HEK293 (cell line): ENCODE measurements around the gene TMEM151B.

Source experiments
- CTCF ChIA-PET: fragments of 350-600 bp; formaldehyde crosslinking; extraction: SDS; loops from one replicate; lab custom pipeline; 2021; ENCODE audit warnings: antibody characterized with exemption; lab: Yijun Ruan, JAX
- POLR2A ChIA-PET: fragments of 300-600 bp; formaldehyde crosslinking; extraction: SDS; loops from one replicate; lab custom pipeline; 2020; ENCODE audit warnings: antibody characterized with exemption, inconsistent platforms; lab: Yijun Ruan, JAX
- H3K27ac ChIP-seq: fragments of 200-500 bp; sonication (Bioruptor generic); 2 replicates; pipeline ENCODE4 v1.5.1; 2014; ENCODE audit warnings: low read depth, low read length, control low read depth, inconsistent platforms; ENCODE audit errors: extremely low read depth
- H3K36me3 ChIP-seq, 2 experiments: fragments of 200-500 bp in 1 of 2; sonication (Bioruptor generic) in 1 of 2; 1 replicate in 1 of 2; 2 replicates in 1 of 2; pipeline ENCODE4 v1.5.1; 2014 to 2017; ENCODE audit warnings: inconsistent platforms in 2 of 2, low read length in 2 of 2; ENCODE audit not compliant: control insufficient read depth in 2 of 2, insufficient read depth in 1 of 2
- H3K4me1 ChIP-seq: fragments of 200-500 bp; sonication (Bioruptor generic); 2 replicates; pipeline ENCODE4 v1.5.1; 2014; ENCODE audit warnings: mild to moderate bottlenecking, low read length, inconsistent platforms; ENCODE audit not compliant: control insufficient read depth, insufficient read depth
- H3K4me3 ChIP-seq: 2 replicates; pipeline ENCODE4 v1.5.1; 2011; ENCODE audit warnings: low read depth, mild to moderate bottlenecking, control low read depth, low read length, moderate library complexity
- H3K9me3 ChIP-seq: fragments of 200-500 bp; sonication (Bioruptor generic); 2 replicates; pipeline ENCODE4 v1.5.1; 2014; ENCODE audit warnings: low read depth, low read length, inconsistent platforms; ENCODE audit not compliant: control insufficient read depth, insufficient read depth
- KLF7 ChIP-seq: fragments of 450-650 bp; formaldehyde crosslinking; IDR thresholded peaks from 2 replicates; pipeline ENCODE4 v1.5.1; 2016; ENCODE audit warnings: missing biosample characterization, missing genetic modification characterization, borderline replicate concordance
- KLF8 ChIP-seq: fragments of 450-650 bp; formaldehyde crosslinking; IDR thresholded peaks from 2 replicates; pipeline ENCODE4 v1.5.1; 2016; ENCODE audit warnings: missing biosample characterization, missing genetic modification characterization
- OSR2 ChIP-seq: fragments of 450-650 bp; formaldehyde crosslinking; IDR thresholded peaks from 2 replicates; pipeline ENCODE4 v1.5.1; 2016; ENCODE audit warnings: missing biosample characterization, missing genetic modification characterization
- OVOL3 ChIP-seq: fragments of 450-650 bp; formaldehyde crosslinking; IDR thresholded peaks from 2 replicates; pipeline ENCODE4 v1.5.1; 2016; ENCODE audit warnings: missing biosample characterization, missing genetic modification characterization
- SP7 ChIP-seq: fragments of 450-650 bp; formaldehyde crosslinking; IDR thresholded peaks from 2 replicates; pipeline ENCODE4 v1.5.1; 2016; ENCODE audit warnings: missing biosample characterization, missing genetic modification characterization
- ZBTB10 ChIP-seq: fragments of 450-650 bp; formaldehyde crosslinking; IDR thresholded peaks from 2 replicates; pipeline ENCODE4 v1.5.1; 2016; ENCODE audit warnings: missing biosample characterization, missing genetic modification characterization
- ZBTB21 ChIP-seq: fragments of 450-650 bp; formaldehyde crosslinking; IDR thresholded peaks from 2 replicates; pipeline ENCODE4 v1.5.1; 2017; ENCODE audit warnings: missing biosample characterization, missing genetic modification characterization
- ZBTB49 ChIP-seq: fragments of 450-650 bp; formaldehyde crosslinking; IDR thresholded peaks from 2 replicates; pipeline ENCODE4 v1.5.1; 2016; ENCODE audit warnings: missing biosample characterization, missing genetic modification characterization, low read depth
- ZBTB7A ChIP-seq: fragments of 450-650 bp; formaldehyde crosslinking; IDR thresholded peaks from 2 replicates; pipeline ENCODE4 v1.5.1; 2016; ENCODE audit warnings: low read depth, missing biosample characterization, missing genetic modification characterization
- ZFP41 ChIP-seq: fragments of 450-650 bp; formaldehyde crosslinking; IDR thresholded peaks from 2 replicates; pipeline ENCODE4 v1.5.1; 2016; ENCODE audit warnings: missing biosample characterization, missing genetic modification characterization, borderline replicate concordance
- ZNF354C ChIP-seq: fragments of 450-650 bp; formaldehyde crosslinking; IDR thresholded peaks from 2 replicates; pipeline ENCODE4 v1.5.1; 2016; ENCODE audit warnings: missing biosample characterization, missing genetic modification characterization, low read depth, borderline replicate concordance
- ZNF362 ChIP-seq: fragments of 450-650 bp; formaldehyde crosslinking; IDR thresholded peaks from 2 replicates; pipeline ENCODE4 v1.5.1; 2016; ENCODE audit warnings: missing biosample characterization, missing genetic modification characterization
- ZNF366 ChIP-seq: fragments of 450-650 bp; formaldehyde crosslinking; conservative IDR thresholded peaks from 2 replicates; pipeline ENCODE4 v1.5.1; 2016; ENCODE audit warnings: missing biosample characterization, missing genetic modification characterization
- ZNF433 ChIP-seq: fragments of 450-650 bp; formaldehyde crosslinking; IDR thresholded peaks from 2 replicates; pipeline ENCODE4 v1.5.1; 2016; ENCODE audit warnings: missing biosample characterization, missing genetic modification characterization, low read depth
- ZNF521 ChIP-seq: fragments of 450-650 bp; formaldehyde crosslinking; IDR thresholded peaks from 2 replicates; pipeline ENCODE4 v1.5.1; 2017; ENCODE audit warnings: missing biosample characterization, mild to moderate bottlenecking, missing genetic modification characterization
- ZNF544 ChIP-seq: fragments of 450-650 bp; formaldehyde crosslinking; IDR thresholded peaks from 2 replicates; pipeline ENCODE4 v1.5.0; 2017; ENCODE audit warnings: missing biosample characterization, missing genetic modification characterization
- ZNF830 ChIP-seq: fragments of 450-650 bp; IDR thresholded peaks from 2 replicates; pipeline ENCODE4 v1.5.0; 2018; ENCODE audit warnings: missing biosample characterization, missing genetic modification characterization, low read depth, mild to moderate bottlenecking, moderate library complexity
- TF ChIP-seq, protein P1 (sequence below): fragments of 450-650 bp; formaldehyde crosslinking; IDR thresholded peaks from 2 replicates; pipeline ENCODE4 v1.5.1; 2016; ENCODE audit warnings: missing biosample characterization, missing genetic modification characterization
- TF ChIP-seq, protein P2 (sequence below): fragments of 450-650 bp; formaldehyde crosslinking; IDR thresholded peaks from 2 replicates; pipeline ENCODE4 v1.5.1; 2016; ENCODE audit warnings: missing biosample characterization, missing genetic modification characterization
- TF ChIP-seq, protein P3 (sequence below): fragments of 450-650 bp; formaldehyde crosslinking; IDR thresholded peaks from 2 replicates; pipeline ENCODE4; 2016; ENCODE audit warnings: missing biosample characterization, missing genetic modification characterization
- TF ChIP-seq, protein P4 (sequence below): sonication (generic); formaldehyde crosslinking; IDR thresholded peaks from 2 replicates; pipeline ENCODE4 v1.8.1; 2022; ENCODE audit warnings: mild to moderate bottlenecking, moderate library complexity, missing genetic modification reagents

The TMEM151B gene

DNA sequence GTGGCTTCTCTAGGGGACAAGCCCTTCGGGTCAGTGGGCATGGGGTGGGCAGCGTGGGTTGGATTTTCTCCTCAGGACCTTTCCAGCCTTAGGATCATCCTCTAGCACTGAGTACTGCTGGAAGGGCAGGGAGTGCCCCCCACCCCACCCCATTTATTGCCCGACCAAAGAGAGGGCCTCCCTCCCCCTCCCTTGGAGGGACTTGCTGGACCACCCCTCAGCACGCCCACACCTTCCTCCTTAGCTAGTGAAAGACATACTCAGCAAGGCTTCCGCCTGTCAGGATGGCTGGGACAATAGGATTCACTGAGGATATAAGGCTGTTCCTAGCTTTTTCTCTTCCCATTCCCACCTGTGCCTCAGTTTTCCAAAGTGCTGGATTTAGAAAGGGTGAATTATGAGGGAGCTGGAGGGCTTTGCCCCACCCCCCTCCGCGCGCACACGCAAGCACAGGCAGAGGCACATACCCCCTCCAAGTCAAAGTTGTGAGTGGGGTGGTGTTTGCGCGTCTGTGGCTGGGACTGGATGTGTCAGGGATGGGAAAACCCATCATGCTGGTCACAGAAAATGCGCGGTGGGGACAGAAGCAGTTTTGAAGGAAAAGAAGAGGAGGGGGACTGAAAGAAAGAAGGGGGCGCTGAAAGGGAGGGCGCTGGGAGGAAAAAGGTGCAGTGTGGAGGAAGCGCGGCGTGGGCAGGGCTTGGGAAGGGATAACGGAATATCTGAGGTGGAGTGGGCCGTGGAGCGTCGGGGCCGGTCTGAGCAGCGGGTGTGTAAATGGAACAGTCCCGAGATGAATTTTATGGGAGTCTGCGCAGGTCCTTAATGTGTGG is 47.5 kb upstream of the TMEM151B start (continued):
- TF ChIP-seq, protein P1, sequence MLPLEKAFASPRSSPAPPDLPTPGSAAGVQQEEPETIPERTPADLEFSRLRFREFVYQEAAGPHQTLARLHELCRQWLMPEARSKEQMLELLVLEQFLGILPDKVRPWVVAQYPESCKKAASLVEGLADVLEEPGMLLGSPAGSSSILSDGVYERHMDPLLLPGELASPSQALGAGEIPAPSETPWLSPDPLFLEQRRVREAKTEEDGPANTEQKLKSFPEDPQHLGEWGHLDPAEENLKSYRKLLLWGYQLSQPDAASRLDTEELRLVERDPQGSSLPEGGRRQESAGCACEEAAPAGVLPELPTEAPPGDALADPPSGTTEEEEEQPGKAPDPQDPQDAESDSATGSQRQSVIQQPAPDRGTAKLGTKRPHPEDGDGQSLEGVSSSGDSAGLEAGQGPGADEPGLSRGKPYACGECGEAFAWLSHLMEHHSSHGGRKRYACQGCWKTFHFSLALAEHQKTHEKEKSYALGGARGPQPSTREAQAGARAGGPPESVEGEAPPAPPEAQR (tag by site-specific recombination), result no peak
- TF ChIP-seq, protein P2, sequence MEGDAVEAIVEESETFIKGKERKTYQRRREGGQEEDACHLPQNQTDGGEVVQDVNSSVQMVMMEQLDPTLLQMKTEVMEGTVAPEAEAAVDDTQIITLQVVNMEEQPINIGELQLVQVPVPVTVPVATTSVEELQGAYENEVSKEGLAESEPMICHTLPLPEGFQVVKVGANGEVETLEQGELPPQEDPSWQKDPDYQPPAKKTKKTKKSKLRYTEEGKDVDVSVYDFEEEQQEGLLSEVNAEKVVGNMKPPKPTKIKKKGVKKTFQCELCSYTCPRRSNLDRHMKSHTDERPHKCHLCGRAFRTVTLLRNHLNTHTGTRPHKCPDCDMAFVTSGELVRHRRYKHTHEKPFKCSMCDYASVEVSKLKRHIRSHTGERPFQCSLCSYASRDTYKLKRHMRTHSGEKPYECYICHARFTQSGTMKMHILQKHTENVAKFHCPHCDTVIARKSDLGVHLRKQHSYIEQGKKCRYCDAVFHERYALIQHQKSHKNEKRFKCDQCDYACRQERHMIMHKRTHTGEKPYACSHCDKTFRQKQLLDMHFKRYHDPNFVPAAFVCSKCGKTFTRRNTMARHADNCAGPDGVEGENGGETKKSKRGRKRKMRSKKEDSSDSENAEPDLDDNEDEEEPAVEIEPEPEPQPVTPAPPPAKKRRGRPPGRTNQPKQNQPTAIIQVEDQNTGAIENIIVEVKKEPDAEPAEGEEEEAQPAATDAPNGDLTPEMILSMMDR (tag by site-specific recombination), result peak; percentile 49; the same call in 1 of the 2 replicates
- TF ChIP-seq, protein P3, sequence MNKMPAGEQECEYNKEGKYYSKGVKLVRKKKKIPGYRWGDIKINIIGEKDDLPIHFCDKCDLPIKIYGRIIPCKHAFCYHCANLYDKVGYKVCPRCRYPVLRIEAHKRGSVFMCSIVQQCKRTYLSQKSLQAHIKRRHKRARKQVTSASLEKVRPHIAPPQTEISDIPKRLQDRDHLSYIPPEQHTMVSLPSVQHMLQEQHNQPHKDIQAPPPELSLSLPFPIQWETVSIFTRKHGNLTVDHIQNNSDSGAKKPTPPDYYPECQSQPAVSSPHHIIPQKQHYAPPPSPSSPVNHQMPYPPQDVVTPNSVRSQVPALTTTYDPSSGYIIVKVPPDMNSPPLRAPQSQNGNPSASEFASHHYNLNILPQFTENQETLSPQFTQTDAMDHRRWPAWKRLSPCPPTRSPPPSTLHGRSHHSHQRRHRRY, result 0 out of 2 replicates have a peak, but pooled peaks have one; percentile 24
- TF ChIP-seq ZNF362 (tag by site-specific recombination), result no peak
- TF ChIP-seq ZNF354C (tag by site-specific recombination), result no peak
- TF ChIP-seq OVOL3 (tag by site-specific recombination), result no peak
- TF ChIP-seq ZBTB21, result peak; percentile 29; the same call in 1 of the 2 replicates

GRCh38 chr6:44223319-44224028 is 46.8 kb upstream of the TMEM151B start, which contains the start of gene SLC29A1:
TSS of gene SLC29A1 (plus strand) at chr6:44223595. CDS start at chr6:44227314, 3,719 bp downstream.
- peak within 1 kb of the TSS; percentile 55 for H3K4me3 ChIP-seq
- H3K27ac ChIP-seq, result peak within 1 kb of the TSS; percentile 66; the same call in 1 of the 2 replicates
- H3K4me1 ChIP-seq, result peaks cover 25% of the 10 kb centered on the region
- peaks cover 0 to 2% of the 10 kb centered on the region in 2 experiments; a peak in 1 of 3 replicates for H3K36me3 ChIP-seq
- H3K9me3 ChIP-seq, result no peaks in the 10 kb centered on the region
- CTCF ChIA-PET, result interaction anchor here (0.6 to 11.1 kb wide), 14 partner anchors 13 to 462 kb away, joined by 3 to 148 read pairs (median 4); partner anchors contain the start of genes HSP90AB1 and SLC35B2
- POLR2A ChIA-PET, result interaction anchor here (0.5 to 5.7 kb wide), 19 partner anchors 9 to 594 kb away, joined by 3 to 90 read pairs (median 5); partner anchors contain the start of genes GTPBP2, HSP90AB1, MRPS18A and SLC35B2
- no peak for TF ChIP-seq ZBTB49 (tag by site-specific recombination)
- TF ChIP-seq ZBTB10, result 0 out of 2 replicates have a peak, but pooled peaks have one; percentile 6
- TF ChIP-seq ZBTB7A (tag by site-specific recombination), result no peak
- no peak for TF ChIP-seq ZNF521 (tag by site-specific recombination)
- no peak for TF ChIP-seq ZNF366 (tag by site-specific recombination)
- TF ChIP-seq ZNF830, result no peak
- TF ChIP-seq OVOL3 (tag by site-specific recombination), result no peak
- peak; percentile 63; the same call in 1 of the 2 replicates for TF ChIP-seq OSR2 (tag by site-specific recombination)
- TF ChIP-seq SP7 (tag by site-specific recombination), result 0 out of 2 replicates have a peak, but pooled peaks have one; percentile 3
- TF ChIP-seq ZNF544 (tag by site-specific recombination), result no peak
- no peak for TF ChIP-seq ZFP41 (tag by site-specific recombination)
- TF ChIP-seq, protein P4, sequence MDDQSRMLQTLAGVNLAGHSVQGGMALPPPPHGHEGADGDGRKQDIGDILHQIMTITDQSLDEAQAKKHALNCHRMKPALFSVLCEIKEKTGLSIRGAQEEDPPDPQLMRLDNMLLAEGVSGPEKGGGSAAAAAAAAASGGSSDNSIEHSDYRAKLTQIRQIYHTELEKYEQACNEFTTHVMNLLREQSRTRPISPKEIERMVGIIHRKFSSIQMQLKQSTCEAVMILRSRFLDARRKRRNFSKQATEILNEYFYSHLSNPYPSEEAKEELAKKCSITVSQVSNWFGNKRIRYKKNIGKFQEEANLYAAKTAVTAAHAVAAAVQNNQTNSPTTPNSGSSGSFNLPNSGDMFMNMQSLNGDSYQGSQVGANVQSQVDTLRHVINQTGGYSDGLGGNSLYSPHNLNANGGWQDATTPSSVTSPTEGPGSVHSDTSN (CRISPR knock-in tag), result peak; percentile 83
- TF ChIP-seq ZNF433 (tag by site-specific recombination), result no peak
- TF ChIP-seq KLF8 (tag by site-specific recombination), result peak; percentile 83; the same call in 1 of the 2 replicates
- TF ChIP-seq KLF7 (tag by site-specific recombination), result no peak
